ENCODE data around the gene ENTPD3.

ENTPD3 gene

GRCh38 chr3:40369716-40370115, 17.3 kb upstream of the ENTPD3 start:
- no peak overlapping the region for H3K27ac ChIP-seq (ENCODE audit: low read depth, low read length)
- no peak overlapping the region for H3K4me2 ChIP-seq (ENCODE audit: low read depth, low read length, poor library complexity, severe bottlenecking)
- no peak overlapping the region for H3K4me3 ChIP-seq (ENCODE audit: insufficient read depth, low read length, poor library complexity, severe bottlenecking)
- no peaks in the 10 kb centered on the region for H4K20me1 ChIP-seq (ENCODE audit: low read depth, low read length)
- no peak overlapping the region for H2AFZ ChIP-seq (ENCODE audit: low read depth, low read length, severe bottlenecking)
- no peaks in the 10 kb centered on the region for H3F3A ChIP-seq (ENCODE audit: insufficient read depth)
- no peak for TF ChIP-seq EZH2phosphoT487 (conservative IDR thresholded peaks at IDR 0.05; ENCODE audit: low read length)
- TF ChIP-seq CTCF (IDR thresholded peaks at IDR 0.05; ENCODE audit: insufficient read depth, low read length, poor library complexity, severe bottlenecking), result no peak
- no peaks in the 10 kb centered on the region for H3K27me3 ChIP-seq (ENCODE audit: low read length)
- no peaks in the 10 kb centered on the region for H3K36me3 ChIP-seq (ENCODE audit: low read length)
- H3K79me2 ChIP-seq (ENCODE audit: insufficient read depth, low read length), result no peaks in the 10 kb centered on the region
- no peaks in the 10 kb centered on the region for H3K9me3 ChIP-seq (ENCODE audit: insufficient read depth, low read length)
- H3K9ac ChIP-seq (ENCODE audit: low read length), result no peak overlapping the region
- H3K9me2 ChIP-seq (replicated peaks; ENCODE audit: insufficient read depth, low read length), result no peaks in the 10 kb centered on the region

- Histone ChIP-seq H3K4me3 (ENCODE audit: insufficient read depth, low read length, poor library complexity, severe bottlenecking) (no peak overlapping the region), H3K9me3 (ENCODE audit: insufficient read depth, low read length) (no peaks in the 10 kb centered on the region), H3K4me2 (ENCODE audit: low read depth, low read length, poor library complexity, severe bottlenecking) (no peak overlapping the region), H2AFZ (ENCODE audit: low read depth, low read length, severe bottlenecking) (no peak overlapping the region), H3F3A (ENCODE audit: insufficient read depth) (no peaks in the 10 kb centered on the region), H4K20me1 (ENCODE audit: low read depth, low read length) (no peaks in the 10 kb centered on the region), H3K36me3 (ENCODE audit: low read length) (no peaks in the 10 kb centered on the region), H3K9ac (ENCODE audit: low read length) (no peak overlapping the region), H3K27ac (ENCODE audit: low read depth, low read length) (no peak overlapping the region), H3K9me2 (replicated peaks; ENCODE audit: insufficient read depth, low read length) (no peaks in the 10 kb centered on the region), H3K79me2 (ENCODE audit: insufficient read depth, low read length) (no peaks in the 10 kb centered on the region), H3K27me3 (ENCODE audit: low read length) (no peaks in the 10 kb centered on the region)
- no peak for TF ChIP-seq EZH2phosphoT487 (conservative IDR thresholded peaks at IDR 0.05; ENCODE audit: low read length)
- no peak for TF ChIP-seq CTCF (IDR thresholded peaks at IDR 0.05; ENCODE audit: insufficient read depth, low read length, poor library complexity, severe bottlenecking)
Measured at GRCh38 chr3:40377822-40378221, 9.2 kb upstream of the ENTPD3 start.

GRCh38 chr3:40379674-40380306, 7.2 kb upstream of the ENTPD3 start:
- Histone ChIP-seq H3K4me3 (ENCODE audit: insufficient read depth, low read length, poor library complexity, severe bottlenecking) (no peak overlapping the region), H3K79me2 (ENCODE audit: insufficient read depth, low read length) (no peaks in the 10 kb centered on the region), H3K9me2 (replicated peaks; ENCODE audit: insufficient read depth, low read length) (no peaks in the 10 kb centered on the region)

More at GRCh38 chr3:40379674-40380306, 7.2 kb upstream of the ENTPD3 start:
- H3K4me2 ChIP-seq (ENCODE audit: low read depth, low read length, poor library complexity, severe bottlenecking), result no peak overlapping the region
- no peaks in the 10 kb centered on the region for H3K27me3 ChIP-seq (ENCODE audit: low read length)
- no peaks in the 10 kb centered on the region for H3K36me3 ChIP-seq (ENCODE audit: low read length)
- no peaks in the 10 kb centered on the region for H3F3A ChIP-seq (ENCODE audit: insufficient read depth)
- no peaks in the 10 kb centered on the region for H3K9me3 ChIP-seq (ENCODE audit: insufficient read depth, low read length)
- H3K9ac ChIP-seq (ENCODE audit: low read length), result no peak overlapping the region
- no peaks in the 10 kb centered on the region for H4K20me1 ChIP-seq (ENCODE audit: low read depth, low read length)
- H2AFZ ChIP-seq (ENCODE audit: low read depth, low read length, severe bottlenecking), result no peak overlapping the region
- H3K27ac ChIP-seq (ENCODE audit: low read depth, low read length), result no peak overlapping the region
- no peak for TF ChIP-seq CTCF (IDR thresholded peaks at IDR 0.05; ENCODE audit: insufficient read depth, low read length, poor library complexity, severe bottlenecking)
